ENCODE data around the gene APBA2. TPM values are rescaled to one million over a fixed set of nuclear protein-coding genes. Genes with fewer than 3 reads are reported as not detected.

APBA2 gene
- total RNA-seq, 1 donor from 2014 or later, result 19.6 TPM

DNA sequence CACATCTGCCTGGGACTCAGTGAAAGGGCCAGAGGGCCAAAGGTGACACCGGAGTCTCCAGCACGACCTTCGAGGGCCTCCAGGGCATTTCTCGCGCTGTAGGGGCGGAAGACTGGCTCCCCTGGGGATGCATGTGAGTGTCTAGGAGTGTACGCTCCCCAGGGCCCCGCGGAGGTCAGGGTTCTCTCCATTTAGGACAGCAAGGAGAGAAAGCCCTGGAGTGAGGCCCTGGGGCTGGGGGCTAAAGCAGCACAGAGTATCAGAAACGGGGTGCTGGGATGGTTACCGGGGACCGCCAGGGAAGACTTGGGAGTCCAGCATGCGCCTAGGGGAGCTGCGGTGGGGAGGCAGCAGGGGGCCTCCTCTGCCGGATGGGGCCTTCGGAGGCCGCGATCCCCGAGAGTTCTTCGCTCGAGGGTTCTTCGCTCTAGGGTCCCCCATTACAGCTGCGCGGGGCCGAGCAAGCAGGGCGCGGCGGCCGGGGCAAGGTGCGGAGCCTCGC, 595 bp upstream of the APBA2 start:
- H3K4me3 ChIP-seq, result peak overlapping the region; percentile 51 to 57
- TF ChIP-seq, protein P1, sequence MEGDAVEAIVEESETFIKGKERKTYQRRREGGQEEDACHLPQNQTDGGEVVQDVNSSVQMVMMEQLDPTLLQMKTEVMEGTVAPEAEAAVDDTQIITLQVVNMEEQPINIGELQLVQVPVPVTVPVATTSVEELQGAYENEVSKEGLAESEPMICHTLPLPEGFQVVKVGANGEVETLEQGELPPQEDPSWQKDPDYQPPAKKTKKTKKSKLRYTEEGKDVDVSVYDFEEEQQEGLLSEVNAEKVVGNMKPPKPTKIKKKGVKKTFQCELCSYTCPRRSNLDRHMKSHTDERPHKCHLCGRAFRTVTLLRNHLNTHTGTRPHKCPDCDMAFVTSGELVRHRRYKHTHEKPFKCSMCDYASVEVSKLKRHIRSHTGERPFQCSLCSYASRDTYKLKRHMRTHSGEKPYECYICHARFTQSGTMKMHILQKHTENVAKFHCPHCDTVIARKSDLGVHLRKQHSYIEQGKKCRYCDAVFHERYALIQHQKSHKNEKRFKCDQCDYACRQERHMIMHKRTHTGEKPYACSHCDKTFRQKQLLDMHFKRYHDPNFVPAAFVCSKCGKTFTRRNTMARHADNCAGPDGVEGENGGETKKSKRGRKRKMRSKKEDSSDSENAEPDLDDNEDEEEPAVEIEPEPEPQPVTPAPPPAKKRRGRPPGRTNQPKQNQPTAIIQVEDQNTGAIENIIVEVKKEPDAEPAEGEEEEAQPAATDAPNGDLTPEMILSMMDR (IDR thresholded peaks at IDR 0.05), result no peak
- TF ChIP-seq POLR2A (IDR thresholded peaks at IDR 0.05) (no peak), POLR2AphosphoS5 (IDR thresholded peaks at IDR 0.05; ENCODE audit: insufficient read depth in 1 of 2, low read depth in 1 of 2) (no peak)
- intact Hi-C loops (cut with DNase I), result no loop called here

DNA sequence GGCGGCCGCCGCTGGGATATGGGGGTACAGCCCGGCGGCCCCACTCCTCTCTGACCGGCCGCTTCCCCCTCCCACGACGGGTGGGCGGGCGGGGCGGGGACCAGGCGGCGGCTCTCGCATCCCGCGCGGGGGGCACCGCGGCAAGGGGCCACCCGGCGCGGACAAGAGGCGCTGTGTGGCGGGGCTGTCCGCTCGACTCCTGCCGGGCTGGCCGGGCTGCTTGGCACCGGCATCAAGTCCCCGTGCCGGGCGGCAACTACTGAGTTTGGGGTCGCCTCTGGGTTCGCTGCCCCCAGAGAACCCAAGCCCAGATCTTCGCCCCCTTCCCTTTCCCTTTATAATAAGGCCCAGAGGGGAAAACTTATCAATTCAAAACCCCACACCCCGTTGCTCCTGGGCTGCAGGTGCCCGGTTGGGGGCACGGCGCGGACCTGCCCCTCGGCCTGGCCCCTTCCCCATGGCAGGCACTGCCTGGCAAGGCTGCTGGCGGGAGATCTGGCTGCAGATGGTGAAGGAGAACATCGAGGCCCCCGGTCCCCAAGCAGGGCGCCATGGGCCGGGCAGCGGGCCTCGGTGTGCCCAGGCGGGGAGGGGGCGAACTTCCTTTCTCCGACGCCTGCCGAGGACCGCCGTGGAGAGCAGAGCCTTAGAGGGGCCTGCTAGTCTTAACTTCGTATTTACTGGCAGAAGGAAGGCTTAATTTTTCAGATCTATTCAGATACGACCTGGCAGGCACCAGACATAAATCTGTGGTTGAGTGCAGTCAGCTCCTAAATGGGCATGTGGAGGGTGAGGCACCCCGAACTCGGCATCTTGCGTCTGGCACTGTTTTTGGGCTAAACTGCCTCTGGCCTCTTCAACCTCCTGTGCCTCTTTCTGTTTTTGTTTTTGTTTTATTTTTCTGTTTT, 911 bp downstream of the APBA2 start:
- Histone ChIP-seq H3K27me3 (no peaks in the 10 kb centered on the region), H3K27ac (peak overlapping the region; percentile 13), H3K4me1 (peaks cover 12% of the 10 kb centered on the region), H3K4me3 (peak overlapping the region; percentile 51 to 57), H3K9me3 (no peaks in the 10 kb centered on the region), H3K36me3 (no peaks in the 10 kb centered on the region)
- no peak for DNase-seq (ENCODE audit: extremely low spot score in 2 of 2)
- intact Hi-C loops (cut with DNase I), result no loop called here
- TF ChIP-seq POLR2AphosphoS5 (IDR thresholded peaks at IDR 0.05; ENCODE audit: insufficient read depth in 1 of 2, low read depth in 1 of 2), result no peak
- TF ChIP-seq POLR2A (IDR thresholded peaks at IDR 0.05), result no peak
- TF ChIP-seq, protein P1 (IDR thresholded peaks at IDR 0.05), result no peak

More for the DNA sequence above, 595 bp upstream of the APBA2 start:
- Histone ChIP-seq H3K9me3 (no peaks in the 10 kb centered on the region), H3K27me3 (no peaks in the 10 kb centered on the region), H3K27ac (no peak overlapping the region), H3K36me3 (no peaks in the 10 kb centered on the region), H3K4me1 (peaks cover 12% of the 10 kb centered on the region)
- no peak for DNase-seq (ENCODE audit: extremely low spot score in 2 of 2)

DNA sequence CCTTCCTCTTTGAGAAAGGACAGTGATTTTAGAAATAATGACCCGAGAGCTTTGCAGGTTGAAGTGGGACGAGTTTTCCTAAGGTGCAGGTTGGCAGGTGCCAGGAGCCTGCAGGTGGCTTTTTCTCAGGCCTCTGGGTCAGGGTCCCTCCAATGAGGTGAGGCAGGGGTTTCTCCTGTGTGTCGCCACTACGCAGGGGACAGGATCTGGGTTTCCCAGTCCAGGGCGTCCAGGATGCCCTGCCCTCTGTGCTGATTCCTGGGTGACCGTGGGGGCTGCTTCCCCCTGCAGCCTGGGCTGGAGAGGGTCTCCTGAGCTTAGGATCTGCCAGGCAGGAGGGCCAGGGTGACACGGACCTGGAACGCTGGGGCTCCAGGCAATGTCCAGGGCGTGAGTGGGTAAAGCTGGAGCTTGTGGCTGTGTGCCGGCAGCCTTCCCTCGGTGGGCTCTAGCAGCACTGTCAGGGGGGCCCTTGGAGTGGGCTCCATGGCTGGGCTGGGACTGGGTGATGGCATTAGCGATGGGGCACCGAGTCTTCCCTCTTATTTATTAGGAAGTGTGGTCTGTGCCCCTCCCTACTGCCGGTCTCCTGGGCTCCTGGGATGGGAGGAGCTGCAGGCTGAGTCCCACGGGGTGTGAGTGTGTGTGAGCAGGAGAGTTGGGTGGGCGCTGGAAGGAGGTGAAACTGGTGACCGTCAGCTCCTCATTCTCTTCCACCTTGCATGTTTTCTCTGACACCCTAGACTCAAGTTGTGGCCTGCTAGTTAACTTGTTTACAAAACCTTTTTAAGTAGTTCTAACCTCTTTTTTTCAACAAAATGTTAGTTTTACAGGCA, 1.8 kb downstream of the APBA2 start:
- no peak for DNase-seq (ENCODE audit: extremely low spot score in 2 of 2)
- H3K9me3 ChIP-seq, result no peaks in the 10 kb centered on the region
- no peaks in the 10 kb centered on the region for H3K36me3 ChIP-seq
- H3K4me1 ChIP-seq, result peaks cover 12% of the 10 kb centered on the region
- no peak overlapping the region for H3K27ac ChIP-seq
- no peak for TF ChIP-seq POLR2AphosphoS5 (IDR thresholded peaks at IDR 0.05; ENCODE audit: insufficient read depth in 1 of 2, low read depth in 1 of 2)
- TF ChIP-seq POLR2A (IDR thresholded peaks at IDR 0.05), result no peak
- TF ChIP-seq, protein P1 (IDR thresholded peaks at IDR 0.05), result no peak
- intact Hi-C loops (cut with DNase I), result no loop called here
- no peaks in the 10 kb centered on the region for H3K27me3 ChIP-seq
- H3K4me3 ChIP-seq, result no peak overlapping the region

GRCh38 chr15:28888302-28888894, 2.6 kb downstream of the APBA2 start:
- TF ChIP-seq, protein P1 (IDR thresholded peaks at IDR 0.05), result no peak
- TF ChIP-seq POLR2AphosphoS5 (IDR thresholded peaks at IDR 0.05; ENCODE audit: insufficient read depth in 1 of 2, low read depth in 1 of 2) (no peak), POLR2A (IDR thresholded peaks at IDR 0.05) (no peak)
- DNase-seq (ENCODE audit: extremely low spot score in 2 of 2), result no peak
- no peaks in the 10 kb centered on the region for H3K9me3 ChIP-seq
- no peaks in the 10 kb centered on the region for H3K36me3 ChIP-seq
- H3K4me1 ChIP-seq, result peaks cover 12% of the 10 kb centered on the region
- no peak overlapping the region for H3K27ac ChIP-seq
- H3K27me3 ChIP-seq, result no peaks in the 10 kb centered on the region
- intact Hi-C loops (cut with DNase I), result no loop called here
- H3K4me3 ChIP-seq, result no peak overlapping the region
